ENCODE data around the gene PCDH12.
A peak's percentile ranks its signal among the peaks of the same experiment; 100 is the strongest.

PCDH12 gene

GRCh38 chr5:141994511-141995136, 36.6 kb upstream of the PCDH12 start:
- H3K23ac ChIP-seq (ENCODE audit: low read length in 2 of 2) = no peak overlapping the region

DNA sequence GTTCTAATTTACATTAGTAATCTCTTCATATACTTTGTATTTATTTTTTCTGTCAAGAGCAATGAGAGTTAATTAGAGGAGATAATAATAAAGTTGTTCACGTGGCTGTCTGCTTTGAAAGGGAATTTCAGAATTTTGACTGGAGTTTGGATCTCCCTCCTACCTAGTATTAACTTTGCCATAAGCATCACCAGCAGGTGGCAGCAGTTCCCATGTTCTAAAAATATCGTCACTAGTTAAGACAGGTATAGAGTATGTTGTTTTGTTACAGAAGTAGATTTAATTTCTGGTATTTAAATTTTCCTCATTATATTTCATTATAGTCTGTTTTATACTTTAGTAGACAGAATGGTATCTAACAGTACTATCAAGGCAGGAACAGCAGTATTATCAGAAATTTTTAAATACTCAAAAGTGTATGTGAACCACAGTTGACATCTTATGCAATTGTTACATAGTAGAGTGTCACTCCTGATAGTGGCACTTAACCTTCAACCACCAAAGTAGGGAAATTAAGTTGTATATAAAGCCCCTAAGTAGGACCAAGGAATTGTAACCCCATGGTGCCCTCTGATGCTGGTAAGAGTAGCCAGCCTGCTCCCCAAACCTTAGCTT, 34.5 kb upstream of the PCDH12 start:
- Histone ChIP-seq H2BK5ac (ENCODE audit: low read depth, low read length, poor library complexity, severe bottlenecking) (no peak overlapping the region), H3K9me3 (ENCODE audit: control insufficient read depth, low read length) (no peaks in the 10 kb centered on the region), H3K27ac (ENCODE audit: low read length, poor library complexity, severe bottlenecking) (no peak overlapping the region), H3K4ac (ENCODE audit: low read depth in 1 of 2, low read length in 2 of 2) (no peak overlapping the region), H3K4me1 (ENCODE audit: control insufficient read depth, insufficient read depth, low read depth, low read length) (no peaks in the 10 kb centered on the region), H3K79me1 (replicated peaks; ENCODE audit: low read length, poor library complexity, severe bottlenecking) (peaks cover 14% of the 10 kb centered on the region), H2BK120ac (ENCODE audit: low read depth, low read length) (no peak overlapping the region), H3K14ac (ENCODE audit: low read length in 2 of 2) (no peak overlapping the region), H3K27me3 (ENCODE audit: control insufficient read depth in 1 of 2, insufficient read depth in 1 of 2, low read length in 2 of 2) (no peaks in the 10 kb centered on the region), H3K23ac (ENCODE audit: low read length in 2 of 2) (no peak overlapping the region), H4K91ac (ENCODE audit: low read length) (no peak overlapping the region), H2AK5ac (ENCODE audit: low read length, severe bottlenecking) (no peak overlapping the region), H3K4me2 (ENCODE audit: low read length, poor library complexity, severe bottlenecking) (no peak overlapping the region), H2BK12ac (ENCODE audit: low read length in 2 of 2) (no peak overlapping the region), H2AFZ (ENCODE audit: low read depth, low read length) (no peak overlapping the region), H3K4me3 (ENCODE audit: insufficient read depth in 1 of 2, low read depth in 1 of 2, low read length in 2 of 2) (no peak overlapping the region), H3K18ac (ENCODE audit: low read depth in 1 of 2, low read length in 2 of 2) (no peak overlapping the region), H3K36me3 (ENCODE audit: control insufficient read depth in 1 of 2, insufficient read depth in 2 of 2, low read depth in 1 of 2, low read length in 2 of 2) (peaks cover 12 to 71% of the 10 kb centered on the region in 2 experiments), H4K8ac (ENCODE audit: low read length) (no peak overlapping the region), H2BK15ac (ENCODE audit: low read depth, poor library complexity, severe bottlenecking) (no peak overlapping the region), H3K9ac (ENCODE audit: low read length) (no peak overlapping the region)
- 25% methylated on average over 1 of the region's 2 CpGs for WGBS
- peak; percentile 67 for DNase-seq

More at GRCh38 chr5:141994511-141995136, 36.6 kb upstream of the PCDH12 start:
- H2BK120ac ChIP-seq (ENCODE audit: low read depth, low read length) = no peak overlapping the region
- no peak overlapping the region for H3K4me3 ChIP-seq (ENCODE audit: insufficient read depth in 1 of 2, low read depth in 1 of 2, low read length in 2 of 2)
- DNase-seq = no peak
- H4K8ac ChIP-seq (ENCODE audit: low read length) = no peak overlapping the region
- H3K9ac ChIP-seq (ENCODE audit: low read length) = no peak overlapping the region
- H2BK15ac ChIP-seq (ENCODE audit: low read depth, poor library complexity, severe bottlenecking) = no peak overlapping the region
- peaks cover 18 to 71% of the 10 kb centered on the region in 2 experiments for H3K36me3 ChIP-seq (ENCODE audit: control insufficient read depth in 1 of 2, insufficient read depth in 2 of 2, low read depth in 1 of 2, low read length in 2 of 2)
- no peak overlapping the region for H2AK5ac ChIP-seq (ENCODE audit: low read length, severe bottlenecking)
- no peak overlapping the region for H2AFZ ChIP-seq (ENCODE audit: low read depth, low read length)
- no peak overlapping the region for H3K4me2 ChIP-seq (ENCODE audit: low read length, poor library complexity, severe bottlenecking)
- no peaks in the 10 kb centered on the region for H3K27me3 ChIP-seq (ENCODE audit: control insufficient read depth in 1 of 2, insufficient read depth in 1 of 2, low read length in 2 of 2)
- H2BK12ac ChIP-seq (ENCODE audit: low read length in 2 of 2) = no peak overlapping the region
- H4K91ac ChIP-seq (ENCODE audit: low read length) = no peak overlapping the region
- H2BK5ac ChIP-seq (ENCODE audit: low read depth, low read length, poor library complexity, severe bottlenecking) = no peak overlapping the region
- H3K14ac ChIP-seq (ENCODE audit: low read length in 2 of 2) = no peak overlapping the region
- no peaks in the 10 kb centered on the region for H3K9me3 ChIP-seq (ENCODE audit: control insufficient read depth, low read length)
- H3K4me1 ChIP-seq (ENCODE audit: control insufficient read depth, insufficient read depth, low read depth, low read length) = no peaks in the 10 kb centered on the region
- no peak overlapping the region for H3K27ac ChIP-seq (ENCODE audit: low read length, poor library complexity, severe bottlenecking)
- H3K79me1 ChIP-seq (replicated peaks; ENCODE audit: low read length, poor library complexity, severe bottlenecking) = peaks cover 22% of the 10 kb centered on the region
- no peak overlapping the region for H3K18ac ChIP-seq (ENCODE audit: low read depth in 1 of 2, low read length in 2 of 2)
- H3K4ac ChIP-seq (ENCODE audit: low read depth in 1 of 2, low read length in 2 of 2) = no peak overlapping the region
- 62% methylated on average over 4 of the region's 4 CpGs for WGBS

- Histone ChIP-seq H4K8ac (ENCODE audit: low read length) (no peak overlapping the region), H3K4me1 (ENCODE audit: control insufficient read depth, insufficient read depth, low read depth, low read length) (no peaks in the 10 kb centered on the region), H2AK5ac (ENCODE audit: low read length, severe bottlenecking) (no peak overlapping the region), H2BK15ac (ENCODE audit: low read depth, poor library complexity, severe bottlenecking) (no peak overlapping the region), H3K4ac (ENCODE audit: low read depth in 1 of 2, low read length in 2 of 2) (no peak overlapping the region), H3K9me3 (ENCODE audit: control insufficient read depth, low read length) (no peaks in the 10 kb centered on the region), H3K9ac (ENCODE audit: low read length) (no peak overlapping the region), H2BK5ac (ENCODE audit: low read depth, low read length, poor library complexity, severe bottlenecking) (no peak overlapping the region), H4K91ac (ENCODE audit: low read length) (no peak overlapping the region), H2BK120ac (ENCODE audit: low read depth, low read length) (no peak overlapping the region), H2AFZ (ENCODE audit: low read depth, low read length) (no peak overlapping the region), H2BK12ac (ENCODE audit: low read length in 2 of 2) (no peak overlapping the region), H3K27ac (ENCODE audit: low read length, poor library complexity, severe bottlenecking) (no peak overlapping the region), H3K4me3 (ENCODE audit: insufficient read depth in 1 of 2, low read depth in 1 of 2, low read length in 2 of 2) (no peak overlapping the region), H3K36me3 (ENCODE audit: control insufficient read depth in 1 of 2, insufficient read depth in 2 of 2, low read depth in 1 of 2, low read length in 2 of 2) (peaks cover 18 to 76% of the 10 kb centered on the region in 2 experiments), H3K23ac (ENCODE audit: low read length in 2 of 2) (no peak overlapping the region), H3K27me3 (ENCODE audit: control insufficient read depth in 1 of 2, insufficient read depth in 1 of 2, low read length in 2 of 2) (no peaks in the 10 kb centered on the region), H3K79me1 (replicated peaks; ENCODE audit: low read length, poor library complexity, severe bottlenecking) (peaks cover 19% of the 10 kb centered on the region), H3K4me2 (ENCODE audit: low read length, poor library complexity, severe bottlenecking) (no peak overlapping the region), H3K14ac (ENCODE audit: low read length in 2 of 2) (no peak overlapping the region), H3K18ac (ENCODE audit: low read depth in 1 of 2, low read length in 2 of 2) (no peak overlapping the region)
- no peak for DNase-seq
- WGBS = no CpG with 5 or more reads among the region's 1 CpG
Measured at GRCh38 chr5:141989720-141990119, 31.7 kb upstream of the PCDH12 start.

DNA sequence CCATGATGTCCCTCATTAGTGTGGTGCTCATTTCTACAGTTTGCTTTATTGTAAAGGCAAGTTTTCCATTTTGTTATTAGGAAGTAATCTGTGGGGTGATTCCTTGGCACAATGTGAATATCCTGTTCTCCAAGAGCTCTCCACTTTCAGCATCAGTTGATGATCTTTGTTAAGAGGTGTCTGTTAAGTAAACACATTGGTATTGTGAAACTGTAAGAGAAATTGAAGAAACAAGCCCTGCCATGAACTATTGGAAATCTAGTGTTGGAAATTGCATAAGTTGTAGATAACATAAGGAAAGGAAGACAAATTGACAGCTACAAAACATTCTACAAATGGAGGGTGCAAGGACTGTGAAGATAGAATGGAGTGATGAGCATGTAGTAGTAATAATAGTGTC, 28.1 kb upstream of the PCDH12 start:
- H3K14ac ChIP-seq (ENCODE audit: low read length in 2 of 2) = no peak overlapping the region
- no peak overlapping the region for H3K9ac ChIP-seq (ENCODE audit: low read length)

More for the DNA sequence above, 28.1 kb upstream of the PCDH12 start:
- Histone ChIP-seq H3K4me1 (ENCODE audit: control insufficient read depth, insufficient read depth, low read depth, low read length) (no peaks in the 10 kb centered on the region), H3K36me3 (ENCODE audit: control insufficient read depth in 1 of 2, insufficient read depth in 2 of 2, low read depth in 1 of 2, low read length in 2 of 2) (peaks cover 16 to 84% of the 10 kb centered on the region in 2 experiments), H2BK15ac (ENCODE audit: low read depth, poor library complexity, severe bottlenecking) (no peak overlapping the region), H2BK120ac (ENCODE audit: low read depth, low read length) (no peak overlapping the region), H3K4ac (ENCODE audit: low read depth in 1 of 2, low read length in 2 of 2) (no peak overlapping the region), H3K23ac (ENCODE audit: low read length in 2 of 2) (no peak overlapping the region), H2BK12ac (ENCODE audit: low read length in 2 of 2) (no peak overlapping the region), H4K91ac (ENCODE audit: low read length) (no peak overlapping the region), H2BK5ac (ENCODE audit: low read depth, low read length, poor library complexity, severe bottlenecking) (no peak overlapping the region), H3K27ac (ENCODE audit: low read length, poor library complexity, severe bottlenecking) (no peak overlapping the region), H3K4me2 (ENCODE audit: low read length, poor library complexity, severe bottlenecking) (no peak overlapping the region), H3K79me1 (replicated peaks; ENCODE audit: low read length, poor library complexity, severe bottlenecking) (peaks cover 9% of the 10 kb centered on the region), H2AFZ (ENCODE audit: low read depth, low read length) (no peak overlapping the region), H4K8ac (ENCODE audit: low read length) (no peak overlapping the region), H3K9me3 (ENCODE audit: control insufficient read depth, low read length) (no peaks in the 10 kb centered on the region), H3K18ac (ENCODE audit: low read depth in 1 of 2, low read length in 2 of 2) (no peak overlapping the region), H2AK5ac (ENCODE audit: low read length, severe bottlenecking) (no peak overlapping the region), H3K4me3 (ENCODE audit: insufficient read depth in 1 of 2, low read depth in 1 of 2, low read length in 2 of 2) (no peak overlapping the region), H3K27me3 (ENCODE audit: control insufficient read depth in 1 of 2, insufficient read depth in 1 of 2, low read length in 2 of 2) (no peaks in the 10 kb centered on the region)
- DNase-seq = no peak

All from mesenchymal stem cell (in vitro differentiated cells and primary cell).